Prostate gland (tissue), 2 donors: ENCODE measurements around the gene PLEKHH3.

Experiments
- POLR2A ChIP-seq: fragments of 450-650 bp; IDR thresholded peaks from one replicate; pipeline ENCODE4 v1.6.1; 2016; ENCODE audit warnings: antibody characterized with exemption, mild to moderate bottlenecking
- POLR2AphosphoS5 ChIP-seq: sonication (generic); formaldehyde crosslinking; IDR thresholded peaks from one replicate; pipeline ENCODE4 v1.6.1; 2017; ENCODE audit warnings: antibody characterized with exemption
- TF ChIP-seq, protein P1 (sequence below), 4 experiments: fragments of 200-600 bp in 2 of 4; fragments of 450-650 bp in 2 of 4; sonication (generic) in 2 of 4; IDR thresholded peaks; 1 replicate in 3 of 4; 2 replicates in 1 of 4; pipeline ENCODE4 v1.5.1; 2016 to 2019; ENCODE audit warnings: antibody characterized with exemption in 4 of 4, mild to moderate bottlenecking in 2 of 4, moderate library complexity in 2 of 4

DNA sequence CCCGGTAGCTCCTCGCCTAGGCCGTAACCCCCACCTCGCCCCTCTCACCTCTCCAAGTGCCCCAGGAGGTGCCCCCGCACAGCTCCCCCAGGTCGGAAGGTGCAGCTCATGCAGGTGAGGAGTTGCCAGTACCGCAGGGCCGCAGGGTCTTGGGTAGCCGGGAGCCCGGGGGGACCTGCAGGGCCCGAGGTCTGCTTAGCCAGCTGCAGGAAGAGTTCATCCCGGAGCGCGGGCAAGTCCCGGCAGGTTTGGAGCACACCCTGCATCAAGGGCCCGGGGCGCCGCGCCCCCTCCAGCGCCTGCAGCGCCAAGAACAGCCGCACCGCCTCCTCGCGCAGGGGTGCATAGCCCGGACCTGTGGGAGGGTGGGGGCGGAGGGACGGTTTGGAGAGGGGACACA lies 4.8 kb downstream of the PLEKHH3 start:
- TF ChIP-seq, protein P1, sequence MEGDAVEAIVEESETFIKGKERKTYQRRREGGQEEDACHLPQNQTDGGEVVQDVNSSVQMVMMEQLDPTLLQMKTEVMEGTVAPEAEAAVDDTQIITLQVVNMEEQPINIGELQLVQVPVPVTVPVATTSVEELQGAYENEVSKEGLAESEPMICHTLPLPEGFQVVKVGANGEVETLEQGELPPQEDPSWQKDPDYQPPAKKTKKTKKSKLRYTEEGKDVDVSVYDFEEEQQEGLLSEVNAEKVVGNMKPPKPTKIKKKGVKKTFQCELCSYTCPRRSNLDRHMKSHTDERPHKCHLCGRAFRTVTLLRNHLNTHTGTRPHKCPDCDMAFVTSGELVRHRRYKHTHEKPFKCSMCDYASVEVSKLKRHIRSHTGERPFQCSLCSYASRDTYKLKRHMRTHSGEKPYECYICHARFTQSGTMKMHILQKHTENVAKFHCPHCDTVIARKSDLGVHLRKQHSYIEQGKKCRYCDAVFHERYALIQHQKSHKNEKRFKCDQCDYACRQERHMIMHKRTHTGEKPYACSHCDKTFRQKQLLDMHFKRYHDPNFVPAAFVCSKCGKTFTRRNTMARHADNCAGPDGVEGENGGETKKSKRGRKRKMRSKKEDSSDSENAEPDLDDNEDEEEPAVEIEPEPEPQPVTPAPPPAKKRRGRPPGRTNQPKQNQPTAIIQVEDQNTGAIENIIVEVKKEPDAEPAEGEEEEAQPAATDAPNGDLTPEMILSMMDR (IDR thresholded peaks at IDR 0.05), result peak in 1 of 4 experiments; percentile 10
- TF ChIP-seq POLR2A, result no peak
- TF ChIP-seq POLR2AphosphoS5, result no peak
